HepG2 (cell line): ENCODE results near the gene C22orf39. TPM values are rescaled to one million over a fixed set of nuclear protein-coding genes. Genes with fewer than 3 reads are reported as not detected.

ENCODE experiments used
- ATF7-NPFF ChIP-seq: sonication (generic); formaldehyde crosslinking; IDR thresholded peaks from 2 replicates; pipeline ENCODE4 v1.8.1; 2023; ENCODE audit warnings: mild to moderate bottlenecking, low read depth, missing genetic modification reagents, moderate library complexity
- BATF2 ChIP-seq: sonication (generic); formaldehyde crosslinking; IDR thresholded peaks from 2 replicates; pipeline ENCODE4 v1.8.0; 2022; ENCODE audit warnings: mild to moderate bottlenecking, missing genetic modification reagents, moderate library complexity
- CBX2 ChIP-seq, 2 experiments: fragments of 200-600 bp in 1 of 2; sonication (generic); formaldehyde crosslinking in 1 of 2; IDR thresholded peaks; 2 replicates each; pipeline versions ENCODE4 v1.7.0 to v1.8.1; 2018 to 2022; ENCODE audit warnings: low read depth in 2 of 2, low read length in 1 of 2, mild to moderate bottlenecking in 1 of 2, missing genetic modification reagents in 1 of 2
- FOXM1 ChIP-seq: sonication (generic); formaldehyde crosslinking; IDR thresholded peaks from 2 replicates; pipeline ENCODE4 v1.5.0; 2020; ENCODE audit warnings: missing genetic modification reagents
- GABPB1 ChIP-seq: IDR thresholded peaks from 2 replicates; pipeline ENCODE4 v1.6.1; 2016; ENCODE audit warnings: mild to moderate bottlenecking, missing genetic modification reagents, moderate library complexity, missing compliant biosample characterization
- GATAD1 ChIP-seq: IDR thresholded peaks from 2 replicates; pipeline ENCODE4 v1.6.1; 2016; ENCODE audit warnings: missing genetic modification reagents, missing compliant biosample characterization
- HNRNPH1 ChIP-seq: fragments of 200-400 bp; formaldehyde crosslinking; optimal IDR thresholded peaks from 2 replicates; pipeline ENCODE3; 2017; ENCODE audit warnings: mild to moderate bottlenecking, low read depth, low read length
- HOXA3 ChIP-seq: sonication (generic); formaldehyde crosslinking; IDR thresholded peaks from 2 replicates; pipeline ENCODE4 v1.5.0; 2020; ENCODE audit warnings: missing genetic modification reagents
- KDM1A ChIP-seq: IDR thresholded peaks from 2 replicates; pipeline ENCODE4 v1.6.1; 2016; ENCODE audit warnings: missing compliant biosample characterization
- KDM5A ChIP-seq: fragments of 200-600 bp; sonication (generic); IDR thresholded peaks from 2 replicates; pipeline ENCODE4 v1.7.0; 2018; ENCODE audit warnings: antibody characterized with exemption, mild to moderate bottlenecking, low read length, borderline replicate concordance
- MAZ ChIP-seq, 2 experiments: sonication (generic) in 1 of 2; formaldehyde crosslinking in 1 of 2; IDR thresholded peaks; 2 replicates each; pipeline versions ENCODE4 v1.5.0 to v1.6.1; 2012 to 2020; ENCODE audit warnings: low read depth in 2 of 2, mild to moderate bottlenecking in 2 of 2, borderline replicate concordance in 1 of 2, improper control_type of control experiment in 1 of 2, low read length in 1 of 2, missing genetic modification reagents in 1 of 2, moderate library complexity in 1 of 2
- MED1 ChIP-seq: sonication (generic); formaldehyde crosslinking; IDR thresholded peaks from 2 replicates; pipeline ENCODE4 v1.4.0; 2020; ENCODE audit warnings: missing genetic modification reagents
- NKX3-1 ChIP-seq: sonication (generic); formaldehyde crosslinking; IDR thresholded peaks from 2 replicates; pipeline ENCODE4 v1.5.0; 2020; ENCODE audit warnings: missing genetic modification reagents
- REXO4 ChIP-seq: sonication (generic); formaldehyde crosslinking; IDR thresholded peaks from 2 replicates; pipeline ENCODE4 v1.8.0; 2022; ENCODE audit warnings: missing genetic modification reagents, mild to moderate bottlenecking, borderline replicate concordance
- RORA ChIP-seq: sonication (generic); formaldehyde crosslinking; IDR thresholded peaks from 2 replicates; pipeline ENCODE4 v1.5.0; 2020; ENCODE audit warnings: mild to moderate bottlenecking, missing genetic modification reagents, moderate library complexity
- SAFB2 ChIP-seq: sonication (generic); formaldehyde crosslinking; IDR thresholded peaks from 2 replicates; pipeline ENCODE4 v1.5.1; 2020; ENCODE audit warnings: missing genetic modification reagents, low read depth, mild to moderate bottlenecking, borderline replicate concordance
- SIN3B ChIP-seq: fragments of 150-350 bp; IDR thresholded peaks from 2 replicates; pipeline ENCODE4 v1.6.1; 2014; ENCODE audit warnings: low read length
- SP1 ChIP-seq, 2 experiments: fragments of 450-650 bp in 1 of 2; sonication (generic) in 1 of 2; formaldehyde crosslinking in 1 of 2; IDR thresholded peaks; 2 replicates each; pipeline versions ENCODE4 v1.4.0 to v1.6.1; 2016 to 2020; ENCODE audit warnings: missing genetic modification reagents in 1 of 2
- SRF ChIP-seq: IDR thresholded peaks from 2 replicates; pipeline ENCODE4 v1.6.1; 2011; ENCODE audit warnings: mild to moderate bottlenecking, low read depth, low read length, moderate library complexity
- TGIF2 ChIP-seq: IDR thresholded peaks from 2 replicates; pipeline ENCODE4 v1.6.1; 2016; ENCODE audit warnings: control low read depth, missing compliant biosample characterization
- THAP11 ChIP-seq: IDR thresholded peaks from 2 replicates; pipeline ENCODE4 v1.6.1; 2016; ENCODE audit warnings: missing biosample characterization, missing genetic modification reagents
- ZNF234 ChIP-seq: sonication (generic); formaldehyde crosslinking; conservative IDR thresholded peaks from 2 replicates; pipeline ENCODE4 v1.5.1; 2020; ENCODE audit warnings: mild to moderate bottlenecking, missing genetic modification reagents
- ZNF777 ChIP-seq: sonication (generic); formaldehyde crosslinking; IDR thresholded peaks from 2 replicates; pipeline ENCODE4 v1.4.0; 2020; ENCODE audit warnings: missing genetic modification reagents
- ZNF841 ChIP-seq: sonication (generic); formaldehyde crosslinking; IDR thresholded peaks from 2 replicates; pipeline ENCODE4 v1.8.1; 2023; ENCODE audit warnings: missing genetic modification reagents, borderline replicate concordance
- ZSCAN20 ChIP-seq: sonication (generic); formaldehyde crosslinking; IDR thresholded peaks from 2 replicates; pipeline ENCODE4 v1.4.0; 2020; ENCODE audit warnings: missing genetic modification reagents, mild to moderate bottlenecking, borderline replicate concordance
- polyA plus RNA-seq, 8 experiments: library from polyadenylated mRNA; depleted of rRNA in 3 of 8; stranded (reverse) in 7 of 8; unstranded in 1 of 8; fragments of >200 nt; fragmentation: Illumina TruSeq in 4 of 8; extraction: Trizol in 4 of 8; gene quantifications; 2 replicates each; pipeline versions ENCODE4 v1.2.1 to v1.2.3, GENCODE V29; 2011 to 2016; ENCODE audit warnings: low read depth in 4 of 8, missing spikeins in 1 of 8, mixed read lengths in 1 of 8; ENCODE audit not compliant: insufficient read depth in 1 of 8
- total RNA-seq, 5 experiments: library from RNA; depleted of rRNA; stranded (reverse); fragments of >200 nt; fragmentation: Illumina TruSeq; extraction: Trizol; gene quantifications; 2 replicates each; pipeline ENCODE4 v1.2.3, GENCODE V29; 2016; ENCODE audit warnings: low read depth in 1 of 5
- TF ChIP-seq, protein P1 (sequence below): sonication (generic); formaldehyde crosslinking; IDR thresholded peaks from 2 replicates; pipeline ENCODE4 v1.8.0; 2022; ENCODE audit warnings: mild to moderate bottlenecking, missing genetic modification reagents; ENCODE audit not compliant: insufficient replicate concordance
- TF ChIP-seq, protein P2 (sequence below): fragments of 450-650 bp; IDR thresholded peaks from 2 replicates; pipeline ENCODE4 v1.6.1; 2016

Gene C22orf39
- total and polyA plus RNA-seq, 2 of the 13 experiments (the other 11 are each of a cell fraction or from before 2014, with no cell fraction given): 23.4 to 26.4 TPM

DNA sequence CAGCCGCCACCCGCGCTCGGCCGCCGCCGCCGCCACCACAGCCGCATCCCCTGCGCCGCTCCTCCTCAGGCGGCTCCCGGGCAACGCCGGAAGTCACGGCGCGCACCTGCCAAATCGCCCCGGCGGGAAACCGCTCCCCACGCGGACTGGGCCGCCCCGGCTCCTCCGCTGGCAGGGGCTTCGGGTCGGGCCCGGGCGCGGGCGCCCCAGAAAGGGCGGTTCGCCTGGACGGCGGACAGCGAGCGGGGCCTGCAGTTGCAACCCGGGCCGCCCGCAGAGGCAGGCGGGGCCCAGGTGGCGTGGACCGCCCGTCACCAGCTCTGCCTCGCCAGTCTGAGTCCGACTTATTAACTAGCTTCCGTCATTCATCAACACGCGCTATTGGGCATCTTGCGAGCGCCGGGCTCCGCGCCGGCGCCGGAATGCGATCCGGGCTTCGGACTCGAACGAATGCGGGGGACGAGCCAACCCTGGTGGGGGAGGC lies 15.8 kb downstream of the C22orf39 start, which contains the start of gene HIRA (continued):
- TF ChIP-seq CBX2 (IDR thresholded peaks at IDR 0.05; ENCODE audit: low read depth, low read length): no peak
- TF ChIP-seq CBX2 (CRISPR knock-in tag; IDR thresholded peaks at IDR 0.05; ENCODE audit: low read depth): 0 out of 2 replicates have a peak, but pooled peaks have one; percentile 72
- 0 out of 2 replicates have a peak, but pooled peaks have one; percentile 17 for TF ChIP-seq REXO4 (CRISPR knock-in tag)
- 0 out of 2 replicates have a peak, but pooled peaks have one; percentile 33 for TF ChIP-seq KDM1A (CRISPR knock-in tag)
- TF ChIP-seq FOXM1 (CRISPR knock-in tag): no peak
- TF ChIP-seq RORA (CRISPR knock-in tag): 0 out of 2 replicates have a peak, but pooled peaks have one; percentile 62
- TF ChIP-seq HOXA3 (CRISPR knock-in tag): peak; percentile 45; the same call in 1 of the 2 replicates
- TF ChIP-seq ZNF841 (CRISPR knock-in tag): peak; percentile 69; the same call in 1 of the 2 replicates
- TF ChIP-seq MED1 (CRISPR knock-in tag): peak; percentile 33; the same call in 1 of the 2 replicates
- peak; percentile 27; the same call in 1 of the 2 replicates for TF ChIP-seq SRF
- peak; percentile 17; the same call in 1 of the 2 replicates for TF ChIP-seq SAFB2 (CRISPR knock-in tag)
- 0 out of 2 replicates have a peak, but pooled peaks have one; percentile 3 for TF ChIP-seq ZNF234 (CRISPR knock-in tag)
- TF ChIP-seq GATAD1 (CRISPR knock-in tag): peak; percentile 90
- TF ChIP-seq TGIF2 (CRISPR knock-in tag): no peak
- no peak; the same call in 1 of the 2 replicates for TF ChIP-seq NKX3-1 (CRISPR knock-in tag)
- peak; percentile 72; the same call in 1 of the 2 replicates for TF ChIP-seq SIN3B
- 0 out of 2 replicates have a peak, but pooled peaks have one; percentile 32 for TF ChIP-seq ZSCAN20 (CRISPR knock-in tag)
- peak; percentile 28; the same call in 1 of the 2 replicates for TF ChIP-seq KDM5A
- peak; percentile 53; the same call in 1 of the 2 replicates for TF ChIP-seq MAZ (IDR thresholded peaks at IDR 0.05; ENCODE audit: borderline replicate concordance, low read depth, low read length)
- no peak for TF ChIP-seq MAZ (CRISPR knock-in tag; IDR thresholded peaks at IDR 0.05; ENCODE audit: low read depth)
- no peak for TF ChIP-seq SP1 (IDR thresholded peaks at IDR 0.05)
- peak; percentile 38; the same call in 1 of the 2 replicates for TF ChIP-seq SP1 (CRISPR knock-in tag; IDR thresholded peaks at IDR 0.05)
- peak; percentile 61 for TF ChIP-seq ATF7-NPFF (CRISPR knock-in tag)
- peak; percentile 71 for TF ChIP-seq GABPB1 (CRISPR knock-in tag)
- TF ChIP-seq HNRNPH1: peak; percentile 9
- peak; percentile 67; the same call in 1 of the 2 replicates for TF ChIP-seq ZNF777 (CRISPR knock-in tag)
- TF ChIP-seq, protein P1, sequence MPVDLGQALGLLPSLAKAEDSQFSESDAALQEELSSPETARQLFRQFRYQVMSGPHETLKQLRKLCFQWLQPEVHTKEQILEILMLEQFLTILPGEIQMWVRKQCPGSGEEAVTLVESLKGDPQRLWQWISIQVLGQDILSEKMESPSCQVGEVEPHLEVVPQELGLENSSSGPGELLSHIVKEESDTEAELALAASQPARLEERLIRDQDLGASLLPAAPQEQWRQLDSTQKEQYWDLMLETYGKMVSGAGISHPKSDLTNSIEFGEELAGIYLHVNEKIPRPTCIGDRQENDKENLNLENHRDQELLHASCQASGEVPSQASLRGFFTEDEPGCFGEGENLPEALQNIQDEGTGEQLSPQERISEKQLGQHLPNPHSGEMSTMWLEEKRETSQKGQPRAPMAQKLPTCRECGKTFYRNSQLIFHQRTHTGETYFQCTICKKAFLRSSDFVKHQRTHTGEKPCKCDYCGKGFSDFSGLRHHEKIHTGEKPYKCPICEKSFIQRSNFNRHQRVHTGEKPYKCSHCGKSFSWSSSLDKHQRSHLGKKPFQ (CRISPR knock-in tag): peak; percentile 71
- peak; percentile 19; the same call in 1 of the 2 replicates for TF ChIP-seq BATF2 (CRISPR knock-in tag)
- TF ChIP-seq THAP11 (CRISPR knock-in tag): peak; percentile 80
- TF ChIP-seq, protein P2, sequence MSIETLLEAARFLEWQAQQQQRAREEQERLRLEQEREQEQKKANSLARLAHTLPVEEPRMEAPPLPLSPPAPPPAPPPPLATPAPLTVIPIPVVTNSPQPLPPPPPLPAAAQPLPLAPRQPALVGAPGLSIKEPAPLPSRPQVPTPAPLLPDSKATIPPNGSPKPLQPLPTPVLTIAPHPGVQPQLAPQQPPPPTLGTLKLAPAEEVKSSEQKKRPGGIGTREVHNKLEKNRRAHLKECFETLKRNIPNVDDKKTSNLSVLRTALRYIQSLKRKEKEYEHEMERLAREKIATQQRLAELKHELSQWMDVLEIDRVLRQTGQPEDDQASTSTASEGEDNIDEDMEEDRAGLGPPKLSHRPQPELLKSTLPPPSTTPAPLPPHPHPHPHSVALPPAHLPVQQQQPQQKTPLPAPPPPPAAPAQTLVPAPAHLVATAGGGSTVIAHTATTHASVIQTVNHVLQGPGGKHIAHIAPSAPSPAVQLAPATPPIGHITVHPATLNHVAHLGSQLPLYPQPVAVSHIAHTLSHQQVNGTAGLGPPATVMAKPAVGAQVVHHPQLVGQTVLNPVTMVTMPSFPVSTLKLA: no peak
